ENCODE results near the gene ZNF543.

- TF ChIP-seq POLR2AphosphoS5 (IDR thresholded peaks at IDR 0.05; ENCODE audit: low read depth, low read length) (peak; percentile 87), REST (IDR thresholded peaks at IDR 0.05; ENCODE audit: insufficient read depth in 1 of 2, low read depth in 2 of 2, low read length in 2 of 2) (0 out of 4 replicates have a peak, but pooled peaks of 1 of the 2 experiments have one; percentile 24)
Measured at GRCh38 chr19:57362997-57363687, 42.9 kb downstream of the ZNF543 start, which contains the start of the genes TRAPPC2B and ZNF547.
